ENCODE data around the gene NLE1.

Gene NLE1

DNA sequence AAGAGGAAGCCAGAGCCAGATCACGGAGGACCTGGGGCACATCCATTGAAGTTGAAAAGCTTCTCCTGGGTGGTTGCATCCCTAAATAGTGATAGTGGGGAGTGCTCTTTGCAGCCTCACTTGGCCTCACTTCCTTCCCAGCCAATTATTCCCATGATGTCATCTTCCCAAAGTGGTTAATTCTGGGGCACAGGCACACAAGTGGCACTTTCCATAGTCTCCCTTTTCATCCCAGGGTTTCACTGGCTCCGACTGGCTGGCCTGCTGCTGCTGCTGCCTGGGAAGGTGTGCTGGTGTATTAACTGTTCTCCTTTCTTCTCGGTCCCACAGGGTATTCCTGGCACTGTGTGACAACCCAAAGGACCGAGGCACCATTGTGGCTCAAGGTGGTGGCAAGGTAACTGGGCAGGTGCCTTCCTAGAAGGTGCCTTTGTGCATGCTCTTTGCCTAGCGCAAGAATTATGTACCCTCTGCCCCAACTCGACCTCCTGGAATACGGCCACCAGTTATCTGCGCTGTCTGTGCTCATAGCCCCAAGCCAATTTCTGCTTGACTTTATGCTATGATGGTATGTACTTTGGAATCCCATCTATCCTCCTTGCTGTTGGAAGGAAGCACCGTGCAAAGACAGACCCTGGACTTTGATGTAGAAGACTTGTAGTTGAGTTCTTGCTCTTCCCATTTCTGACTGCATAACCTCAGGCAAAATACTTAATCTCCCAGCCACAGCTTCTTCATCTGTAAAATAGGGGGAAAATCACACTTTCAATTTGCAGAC, 33.7 kb upstream of the NLE1 start:
- TF ChIP-seq FOXP2 (optimal IDR thresholded peaks at IDR 0.05; ENCODE audit: borderline replicate concordance, extremely low read depth, extremely low read length, insufficient read depth) (no peak), POLR2AphosphoS5 (IDR thresholded peaks at IDR 0.05; ENCODE audit: low read depth, low read length) (no peak), TAF1 (IDR thresholded peaks at IDR 0.05; ENCODE audit: borderline replicate concordance, insufficient read depth, low read length) (no peak), SIN3A (IDR thresholded peaks at IDR 0.05; ENCODE audit: borderline replicate concordance, insufficient read depth, low read length) (no peak)
- TF ChIP-seq, protein P1, sequence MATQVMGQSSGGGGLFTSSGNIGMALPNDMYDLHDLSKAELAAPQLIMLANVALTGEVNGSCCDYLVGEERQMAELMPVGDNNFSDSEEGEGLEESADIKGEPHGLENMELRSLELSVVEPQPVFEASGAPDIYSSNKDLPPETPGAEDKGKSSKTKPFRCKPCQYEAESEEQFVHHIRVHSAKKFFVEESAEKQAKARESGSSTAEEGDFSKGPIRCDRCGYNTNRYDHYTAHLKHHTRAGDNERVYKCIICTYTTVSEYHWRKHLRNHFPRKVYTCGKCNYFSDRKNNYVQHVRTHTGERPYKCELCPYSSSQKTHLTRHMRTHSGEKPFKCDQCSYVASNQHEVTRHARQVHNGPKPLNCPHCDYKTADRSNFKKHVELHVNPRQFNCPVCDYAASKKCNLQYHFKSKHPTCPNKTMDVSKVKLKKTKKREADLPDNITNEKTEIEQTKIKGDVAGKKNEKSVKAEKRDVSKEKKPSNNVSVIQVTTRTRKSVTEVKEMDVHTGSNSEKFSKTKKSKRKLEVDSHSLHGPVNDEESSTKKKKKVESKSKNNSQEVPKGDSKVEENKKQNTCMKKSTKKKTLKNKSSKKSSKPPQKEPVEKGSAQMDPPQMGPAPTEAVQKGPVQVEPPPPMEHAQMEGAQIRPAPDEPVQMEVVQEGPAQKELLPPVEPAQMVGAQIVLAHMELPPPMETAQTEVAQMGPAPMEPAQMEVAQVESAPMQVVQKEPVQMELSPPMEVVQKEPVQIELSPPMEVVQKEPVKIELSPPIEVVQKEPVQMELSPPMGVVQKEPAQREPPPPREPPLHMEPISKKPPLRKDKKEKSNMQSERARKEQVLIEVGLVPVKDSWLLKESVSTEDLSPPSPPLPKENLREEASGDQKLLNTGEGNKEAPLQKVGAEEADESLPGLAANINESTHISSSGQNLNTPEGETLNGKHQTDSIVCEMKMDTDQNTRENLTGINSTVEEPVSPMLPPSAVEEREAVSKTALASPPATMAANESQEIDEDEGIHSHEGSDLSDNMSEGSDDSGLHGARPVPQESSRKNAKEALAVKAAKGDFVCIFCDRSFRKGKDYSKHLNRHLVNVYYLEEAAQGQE (IDR thresholded peaks at IDR 0.05; ENCODE audit: insufficient read depth in 1 of 2, low read depth in 2 of 2, low read length in 2 of 2), result no peak

DNA sequence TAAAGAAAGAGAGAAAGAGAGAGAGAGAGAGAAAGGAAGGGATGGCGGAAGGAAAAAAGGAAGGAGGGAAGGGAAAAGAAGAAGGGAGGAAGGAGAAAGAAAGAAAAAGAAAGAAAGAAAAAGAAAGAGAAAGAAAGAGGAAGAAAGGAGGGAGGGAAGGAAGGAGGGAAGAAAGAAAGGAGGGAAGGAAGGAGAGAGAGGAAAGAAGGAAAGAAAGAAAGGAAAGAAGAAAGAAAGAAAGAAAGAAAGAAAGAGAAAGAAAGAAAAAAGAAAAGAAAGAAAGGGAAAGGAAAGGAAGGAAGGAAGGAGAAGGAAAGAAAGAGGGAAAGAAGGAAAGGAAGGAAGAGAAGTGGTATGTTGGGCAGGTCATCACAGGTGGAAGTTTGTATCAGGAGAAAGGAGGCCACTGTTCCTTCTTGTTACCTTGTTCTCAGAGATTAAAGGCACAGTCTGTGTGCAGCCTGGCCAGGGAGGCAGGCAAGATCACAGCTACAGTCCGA, 32.8 kb upstream of the NLE1 start:
- TF ChIP-seq POLR2AphosphoS5 (IDR thresholded peaks at IDR 0.05; ENCODE audit: low read depth, low read length) (no peak), SIN3A (IDR thresholded peaks at IDR 0.05; ENCODE audit: borderline replicate concordance, insufficient read depth, low read length) (no peak), TAF1 (IDR thresholded peaks at IDR 0.05; ENCODE audit: borderline replicate concordance, insufficient read depth, low read length) (no peak), FOXP2 (optimal IDR thresholded peaks at IDR 0.05; ENCODE audit: borderline replicate concordance, extremely low read depth, extremely low read length, insufficient read depth) (no peak)
- TF ChIP-seq, protein P1 (IDR thresholded peaks at IDR 0.05; ENCODE audit: insufficient read depth in 1 of 2, low read depth in 2 of 2, low read length in 2 of 2), result no peak

DNA sequence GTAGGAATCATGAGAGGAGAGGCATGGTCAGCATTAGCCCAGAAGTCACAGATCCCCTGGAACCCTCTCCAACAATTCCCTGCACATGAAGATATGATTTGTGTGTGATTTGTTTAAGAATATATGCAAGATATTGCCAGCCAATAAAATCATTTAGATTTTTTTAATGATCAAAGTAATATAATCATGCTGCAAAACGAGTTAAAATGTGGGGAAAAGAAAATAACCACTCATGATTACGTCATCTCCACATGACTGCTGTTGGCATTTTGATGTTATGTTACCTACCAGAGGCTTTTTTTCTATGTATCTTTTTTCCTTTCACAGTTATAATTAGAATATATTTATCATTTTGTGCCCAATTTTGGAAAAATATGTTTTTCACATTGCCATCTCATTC, 29.7 kb upstream of the NLE1 start:
- TF ChIP-seq SIN3A (IDR thresholded peaks at IDR 0.05; ENCODE audit: borderline replicate concordance, insufficient read depth, low read length), result no peak
- TF ChIP-seq, protein P1 (IDR thresholded peaks at IDR 0.05; ENCODE audit: insufficient read depth in 1 of 2, low read depth in 2 of 2, low read length in 2 of 2), result no peak
- no peak for TF ChIP-seq FOXP2 (optimal IDR thresholded peaks at IDR 0.05; ENCODE audit: borderline replicate concordance, extremely low read depth, extremely low read length, insufficient read depth)
- TF ChIP-seq TAF1 (IDR thresholded peaks at IDR 0.05; ENCODE audit: borderline replicate concordance, insufficient read depth, low read length), result no peak
- TF ChIP-seq POLR2AphosphoS5 (IDR thresholded peaks at IDR 0.05; ENCODE audit: low read depth, low read length), result no peak

DNA sequence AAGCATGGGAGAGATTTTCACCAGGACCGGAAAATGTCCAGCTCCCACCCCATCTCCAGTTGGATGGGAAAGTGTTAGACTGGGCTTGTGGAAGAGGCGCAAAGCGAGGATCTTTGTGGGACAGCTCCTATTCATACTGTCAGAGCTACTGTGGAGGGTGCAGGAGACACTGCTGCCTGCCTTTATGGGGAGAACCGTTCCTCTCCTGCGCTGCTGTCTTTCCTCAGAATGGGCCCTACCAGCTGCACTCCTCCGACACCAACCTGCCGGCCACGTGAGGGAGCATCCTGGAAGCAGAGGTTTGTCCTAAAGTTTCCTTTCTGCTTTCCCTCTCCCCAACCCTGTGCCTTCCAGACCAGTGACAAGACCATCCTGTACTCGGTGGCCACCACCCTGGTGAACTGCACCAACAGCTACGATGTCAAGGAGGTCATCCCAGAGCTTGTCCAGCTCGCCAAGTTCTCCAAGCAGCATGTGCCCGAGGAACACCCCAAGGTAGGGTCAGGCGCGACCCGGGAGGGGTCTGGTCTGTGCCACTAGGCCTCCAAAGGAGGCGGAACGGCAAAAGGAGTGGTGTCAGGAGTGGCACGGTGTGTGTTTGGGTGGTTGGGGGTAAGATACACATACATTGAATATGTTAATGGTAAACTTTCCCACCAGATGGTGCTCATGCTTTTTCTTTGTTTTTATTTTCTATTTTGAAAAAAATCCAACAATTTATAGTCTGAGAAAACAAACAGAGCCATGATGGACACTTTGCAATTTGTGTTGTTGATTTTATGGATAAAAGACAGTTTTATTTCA, 29.1 kb upstream of the NLE1 start:
- TF ChIP-seq TAF1 (IDR thresholded peaks at IDR 0.05; ENCODE audit: borderline replicate concordance, insufficient read depth, low read length), result no peak
- no peak for TF ChIP-seq SIN3A (IDR thresholded peaks at IDR 0.05; ENCODE audit: borderline replicate concordance, insufficient read depth, low read length)
- no peak for TF ChIP-seq POLR2AphosphoS5 (IDR thresholded peaks at IDR 0.05; ENCODE audit: low read depth, low read length)
- TF ChIP-seq FOXP2 (optimal IDR thresholded peaks at IDR 0.05; ENCODE audit: borderline replicate concordance, extremely low read depth, extremely low read length, insufficient read depth), result no peak
- TF ChIP-seq, protein P1 (IDR thresholded peaks at IDR 0.05; ENCODE audit: insufficient read depth in 1 of 2, low read depth in 2 of 2, low read length in 2 of 2), result no peak
